Right cardiac atrium (tissue), 5 donors: ENCODE data around the gene AASDHPPT. TPM values are rescaled to one million over a fixed set of nuclear protein-coding genes. Genes with fewer than 3 reads are reported as not detected.

Experiments
- ATAC-seq, 2 donors: fragments of 200-7000 bp; cut with Tn5 transposase; one replicate each; pipeline versions ENCODE4 v1.8.0 to v1.9.1; 2020; ENCODE audit warnings: moderate library complexity in 2 of 2, mild to moderate bottlenecking in 1 of 2
- DNase-seq, 3 donors: peaks; one replicate each; pipeline ENCODE4 v3.0.0-alpha.2; 2020
- H3K27ac ChIP-seq: one replicate; pipeline ENCODE4 v1.5.1; 2013; ENCODE audit warnings: mild to moderate bottlenecking, low read length, control low read depth, moderate library complexity
- H3K27me3 ChIP-seq: one replicate; pipeline ENCODE4 v1.6.1; 2013; ENCODE audit not compliant: control insufficient read depth, insufficient read depth
- H3K4me1 ChIP-seq: one replicate; pipeline ENCODE4 v1.6.1; 2013; ENCODE audit warnings: low read length; ENCODE audit not compliant: control insufficient read depth, insufficient read depth
- H3K4me3 ChIP-seq: one replicate; pipeline ENCODE4 v1.5.1; 2013; ENCODE audit warnings: low read length, control low read depth
- H3K9me3 ChIP-seq: one replicate; pipeline ENCODE4 v1.6.1; 2013; ENCODE audit warnings: low read length; ENCODE audit not compliant: control insufficient read depth
- WGBS: extraction: QIAGEN DNeasy Blood & Tissue Kit; methylation state at CpG from one replicate; pipeline ENCODE4 v1.1.7; 2013; 5-methylcytosine and 5-hydroxymethylcytosine counted together
- intact Hi-C, 4 donors: fragments of 100-400 bp; cut with DNase I; formaldehyde crosslinking; loops; one replicate each; pipeline versions ENCODE4 v1.11.0 to v1.14.0; 2022 to 2023
- polyA plus RNA-seq: library from polyadenylated mRNA; stranded (reverse); fragments of 200-250 nt; gene quantifications from one replicate; pipeline ENCODE4 v1.2.3, GENCODE V29; 2013
- total RNA-seq, 4 donors: library from RNA; stranded (reverse); fragmentation: NEBNext Ultra II Directional; extraction: Animal tissue kit (Norgen Biotek cat#: 25700); gene quantifications; one replicate each; pipeline ENCODE4 v1.2.1, GENCODE V29; 2021
- donor health status: healthy with polysubstance abuse.
- donor health status: DM: no; HTN: yes; CAD: no.
- donor health status: DM: no; HTN: no; CAD: no.
- donor health status: DM: no; HTN: yes; CAD: no; lungs with severe emphysema.
- donor health status: DM: yes; HTN: yes; CAD: no.

Gene AASDHPPT
- total and polyA plus RNA-seq, 5 donors = 26.0 to 38.6 (median 33.5) TPM

GRCh38 chr11:106059617-106060016 is 17.8 kb upstream of the AASDHPPT start:
- 86% methylated on average over 1 of the region's 1 CpG for WGBS
- Histone ChIP-seq H3K4me3 (no peak overlapping the region), H3K9me3 (no peaks in the 10 kb centered on the region), H3K27me3 (no peaks in the 10 kb centered on the region), H3K4me1 (no peaks in the 10 kb centered on the region), H3K27ac (no peak overlapping the region)
- DNase-seq = no peak
- ATAC-seq = no peak
- intact Hi-C loops = no loop called here

- DNase-seq = no peak
- H3K9me3 ChIP-seq = no peaks in the 10 kb centered on the region
- no peak for ATAC-seq
- intact Hi-C loops = no loop called here
- H3K4me1 ChIP-seq = no peaks in the 10 kb centered on the region
- no peaks in the 10 kb centered on the region for H3K27me3 ChIP-seq
- H3K27ac ChIP-seq = no peak overlapping the region
- H3K4me3 ChIP-seq = no peak overlapping the region
These were observed 16.1 kb upstream of the AASDHPPT start for GRCh38 chr11:106061249-106061784.

DNA sequence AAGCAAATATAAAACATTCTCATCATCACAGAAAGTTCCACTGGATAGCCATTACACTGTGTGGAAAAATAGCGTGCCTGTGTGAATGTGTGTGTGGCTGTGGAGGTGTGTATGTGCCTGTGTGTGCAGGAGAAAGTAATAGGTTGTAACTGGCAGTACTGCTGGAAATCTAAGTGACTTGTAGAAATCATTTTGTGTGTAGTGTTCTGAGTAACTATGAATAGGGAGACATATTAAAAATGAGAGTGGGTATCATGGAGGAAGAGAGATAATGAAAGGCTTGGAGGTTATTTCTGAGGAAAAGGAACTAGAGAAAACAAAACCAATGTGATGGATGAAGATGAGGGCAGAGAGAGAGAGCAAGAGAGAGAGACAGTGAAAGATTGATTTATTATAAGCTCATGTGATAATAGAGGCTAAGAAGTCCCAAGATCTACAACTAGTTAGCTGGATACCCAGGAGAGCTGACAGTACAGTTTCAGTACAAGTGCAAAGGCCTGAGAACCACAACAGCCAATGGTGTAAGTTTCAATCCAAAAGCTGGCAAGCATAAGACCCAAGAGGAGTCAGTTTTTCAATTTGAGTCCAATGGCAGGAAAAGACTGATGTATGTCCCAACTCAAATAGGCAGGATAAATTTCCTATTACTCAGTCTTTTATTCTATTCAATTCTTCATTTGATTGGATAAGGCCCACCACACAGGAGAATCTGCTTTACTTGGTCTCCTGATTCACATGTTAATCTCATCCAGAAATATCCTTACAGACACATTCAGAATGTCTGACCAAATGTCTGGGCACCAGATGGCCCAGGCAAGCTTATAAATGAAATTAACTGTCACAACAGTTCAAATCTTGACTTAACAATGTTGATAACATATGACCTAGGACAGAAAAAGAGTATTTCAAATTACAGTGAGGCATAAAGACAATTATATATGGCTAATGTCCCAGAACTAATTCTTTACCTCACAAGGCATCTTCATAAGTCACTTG is 15.2 kb upstream of the AASDHPPT start:
- 96% methylated on average over 1 of the region's 1 CpG for WGBS
- no peaks in the 10 kb centered on the region for H3K27me3 ChIP-seq
- no peak overlapping the region for H3K4me3 ChIP-seq
- DNase-seq = no peak
- H3K4me1 ChIP-seq = no peaks in the 10 kb centered on the region
- intact Hi-C loops = no loop called here
- ATAC-seq = no peak
- H3K9me3 ChIP-seq = no peaks in the 10 kb centered on the region
- no peak overlapping the region for H3K27ac ChIP-seq

DNA sequence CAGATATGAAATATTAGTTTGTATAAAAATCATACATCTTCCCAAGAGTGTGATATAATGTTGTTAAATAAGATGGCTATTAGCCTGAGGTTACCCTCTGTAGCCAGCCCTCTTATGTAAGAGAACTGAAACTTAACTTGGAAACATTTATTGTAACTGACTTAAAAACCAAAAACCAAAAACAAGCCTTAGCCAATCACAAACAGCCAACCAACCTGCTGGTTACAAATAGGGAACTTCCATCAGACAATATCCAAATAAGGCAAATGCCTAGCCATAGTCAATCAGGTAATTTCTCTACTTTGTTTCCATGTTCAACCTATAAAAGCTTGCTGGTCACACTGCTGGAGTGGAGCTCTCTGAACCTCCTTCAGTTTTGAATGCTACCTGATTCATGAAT is 14.5 kb upstream of the AASDHPPT start:
- ATAC-seq (no peak), DNase-seq (no peak)
- Histone ChIP-seq H3K27me3 (no peaks in the 10 kb centered on the region), H3K27ac (no peak overlapping the region), H3K4me1 (no peaks in the 10 kb centered on the region), H3K4me3 (no peak overlapping the region), H3K9me3 (no peaks in the 10 kb centered on the region)
- intact Hi-C loops = no loop called here

DNA sequence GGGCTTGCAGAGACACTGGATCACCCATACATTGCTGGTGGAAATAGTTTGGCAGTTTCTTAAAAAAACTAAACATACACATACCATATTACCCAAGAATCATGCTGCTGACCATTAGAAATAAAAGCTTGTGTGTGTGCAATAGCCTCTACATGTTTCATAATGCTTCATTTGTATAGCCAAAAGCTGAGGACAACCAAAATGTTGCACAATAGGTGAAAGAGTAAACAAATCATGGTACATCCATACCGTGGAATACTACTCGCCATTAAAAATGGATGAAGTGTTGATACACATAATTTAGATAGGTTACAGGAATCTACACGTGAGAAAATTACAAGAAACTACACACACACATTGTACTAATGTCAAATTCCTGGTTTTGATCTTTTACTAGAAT is 6.9 kb upstream of the AASDHPPT start:
- ATAC-seq (no peak), DNase-seq (no peak)
- 92% methylated on average over 3 of the region's 3 CpGs for WGBS
- H3K4me1 ChIP-seq = no peaks in the 10 kb centered on the region
- no peak overlapping the region for H3K4me3 ChIP-seq
- intact Hi-C loops = no loop called here
- H3K27ac ChIP-seq = no peak overlapping the region
- no peaks in the 10 kb centered on the region for H3K27me3 ChIP-seq
- no peaks in the 10 kb centered on the region for H3K9me3 ChIP-seq

GRCh38 chr11:106072804-106073203 is 4.7 kb upstream of the AASDHPPT start:
- H3K27me3 ChIP-seq = no peaks in the 10 kb centered on the region
- H3K9me3 ChIP-seq = no peaks in the 10 kb centered on the region
- DNase-seq (no peak), ATAC-seq (no peak)
- intact Hi-C loops = no loop called here
- H3K4me1 ChIP-seq = no peaks in the 10 kb centered on the region
- 96% methylated on average over 1 of the region's 1 CpG for WGBS
- H3K27ac ChIP-seq = no peak overlapping the region
- H3K4me3 ChIP-seq = no peak overlapping the region

GRCh38 chr11:106076171-106076918 is 1.1 kb upstream of the AASDHPPT start:
- intact Hi-C loops = loop anchor here in 2 of 4 donors (2.0 to 5.0 kb wide), 2 partner anchors 54 kb away; partner anchors contain the start of gene MSANTD4 (in 2 of the 2)
- DNase-seq = no peak
- Histone ChIP-seq H3K27ac (peak overlapping the region; percentile 86), H3K27me3 (no peaks in the 10 kb centered on the region), H3K4me1 (peaks cover 2% of the 10 kb centered on the region), H3K9me3 (no peaks in the 10 kb centered on the region), H3K4me3 (peak overlapping the region; percentile 71)
- ATAC-seq = no peak
- WGBS = 17% methylated on average over 19 of the region's 19 CpGs

- intact Hi-C loops = loop anchor here in 2 of 4 donors (2.0 to 5.0 kb wide), 2 partner anchors 54 to 55 kb away; partner anchors contain the start of gene MSANTD4 (in 2 of the 2)
- peak within 1 kb of the TSS; percentile 90 for H3K4me3 ChIP-seq
- under 1% methylated on average over 37 of the region's 37 CpGs for WGBS
- H3K27ac ChIP-seq = peak within 1 kb of the TSS; percentile 98
- peak; percentile 99 for DNase-seq
- peak; percentile 99 for ATAC-seq
- no peaks in the 10 kb centered on the region for H3K27me3 ChIP-seq
- peaks cover 2% of the 10 kb centered on the region for H3K4me1 ChIP-seq
- no peaks in the 10 kb centered on the region for H3K9me3 ChIP-seq
These were observed 398 bp upstream of the AASDHPPT start, which contains the start of gene KBTBD3 for GRCh38 chr11:106076919-106077608. TSS of gene KBTBD3 (minus strand) at chr11:106077347. CDS start at chr11:106059097, 18,250 bp downstream.

DNA sequence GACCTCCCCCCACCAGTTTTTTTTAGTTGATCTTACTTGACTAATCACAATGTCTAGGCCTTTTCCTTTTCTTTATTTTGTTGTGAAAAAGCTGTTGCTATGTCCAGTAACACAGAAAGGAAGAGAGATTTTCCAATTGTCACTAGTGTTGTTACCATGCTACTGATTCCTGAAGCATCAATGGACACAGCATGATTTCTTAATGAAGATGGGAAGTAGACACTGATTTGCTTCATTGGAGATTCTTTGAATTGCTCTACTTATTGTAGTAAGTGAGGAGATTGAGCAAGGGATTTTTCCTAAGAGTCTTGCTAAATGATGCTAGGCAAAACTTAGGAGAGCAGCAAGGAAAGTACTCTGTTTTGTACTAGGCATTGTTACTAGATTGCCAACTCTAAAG is 4.6 kb downstream of the AASDHPPT start:
- ATAC-seq = no peak
- DNase-seq = no peak
- Histone ChIP-seq H3K4me3 (no peak overlapping the region), H3K9me3 (no peaks in the 10 kb centered on the region), H3K4me1 (peaks cover 4% of the 10 kb centered on the region), H3K27ac (no peak overlapping the region), H3K27me3 (no peaks in the 10 kb centered on the region)
- intact Hi-C loops = no loop called here

DNA sequence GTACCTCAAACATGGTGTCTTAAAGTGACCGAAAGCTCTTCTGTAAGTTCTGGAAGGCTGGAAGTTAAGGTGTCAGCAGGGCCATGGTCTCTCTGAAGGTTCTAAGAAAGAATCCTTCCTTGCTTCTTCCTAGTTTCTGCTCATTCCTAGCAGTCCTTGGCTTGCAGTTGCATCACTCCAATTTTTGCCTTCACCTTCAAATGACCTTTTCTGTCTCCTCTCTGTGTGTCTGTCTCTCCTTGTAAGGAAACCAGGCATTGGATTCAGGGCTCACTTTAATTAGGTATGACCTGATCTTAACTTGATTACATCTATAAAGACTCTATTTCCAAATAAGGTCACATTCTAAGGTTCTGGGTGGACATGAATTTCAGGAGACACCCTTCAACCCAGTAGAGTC is 8.7 kb downstream of the AASDHPPT start:
- no peak for ATAC-seq
- no peaks in the 10 kb centered on the region for H3K27me3 ChIP-seq
- no peak for DNase-seq
- WGBS = 98% methylated on average over 1 of the region's 1 CpG
- intact Hi-C loops = no loop called here
- H3K4me3 ChIP-seq = no peak overlapping the region
- no peak overlapping the region for H3K27ac ChIP-seq
- peaks cover 1% of the 10 kb centered on the region for H3K4me1 ChIP-seq
- H3K9me3 ChIP-seq = no peaks in the 10 kb centered on the region
